PC-3 (cell line): ENCODE data around the gene SHROOM3. TPM values are rescaled to one million over a fixed set of nuclear protein-coding genes. Genes with fewer than 3 reads are reported as not detected.

ENCODE experiments used
- ATAC-seq: fragments of 200-7000 bp; cut with Tn5 transposase; 2 replicates; pipeline ENCODE4 v1.9.1; 2020; ENCODE audit warnings: mild to moderate bottlenecking, moderate library complexity
- BruUV-seq: library from RNA; stranded (reverse); fragments of 400-500 nt; replicated peaks from 2 replicates; lab custom pipeline; 2021; lab: Mats Ljungman, UMichigan
- CTCF ChIA-PET: fragments of 300-600 bp; sonication (Branson Sonifier 250); formaldehyde crosslinking; loops from one replicate; lab custom pipeline; 2022; ENCODE audit warnings: antibody characterized with exemption; lab: Charles Lee
- POLR2A ChIA-PET: fragments of 300-600 bp; sonication (Branson Sonifier 250); formaldehyde crosslinking; loops from one replicate; lab custom pipeline; 2022; ENCODE audit warnings: antibody characterized with exemption; ENCODE audit not compliant: unreplicated experiment; lab: Charles Lee
- DNase-seq: peaks from one replicate; pipeline ENCODE4 v3.0.0-alpha.2; 2015
- H2AFZ ChIP-seq: fragments of 300-600 bp; sonication (generic); 2 replicates; pipeline ENCODE4 v1.6.0; 2016; ENCODE audit warnings: antibody characterized with exemption, low read length
- H3F3A ChIP-seq: fragments of 300-600 bp; sonication (generic); one replicate; pipeline ENCODE4 v1.6.0; 2017; ENCODE audit warnings: antibody characterized with exemption, low read length, control low read depth, mild to moderate bottlenecking; ENCODE audit not compliant: unreplicated experiment
- H3K27ac ChIP-seq: fragments of 300-600 bp; sonication (generic); 2 replicates; pipeline ENCODE4 v1.5.1; 2016; ENCODE audit warnings: mild to moderate bottlenecking, low read length
- H3K27me3 ChIP-seq: fragments of 300-600 bp; sonication (generic); 2 replicates; pipeline ENCODE4 v1.6.1; 2016; ENCODE audit warnings: low read length, mixed read lengths
- H3K36me3 ChIP-seq: fragments of 300-600 bp; sonication (generic); 2 replicates; pipeline ENCODE4 v1.6.1; 2016; ENCODE audit warnings: low read depth, mixed run types, low read length, mixed read lengths
- H3K4me1 ChIP-seq: fragments of 300-600 bp; sonication (generic); 2 replicates; pipeline ENCODE4 v1.5.1; 2016; ENCODE audit warnings: low read length; ENCODE audit not compliant: insufficient read depth
- H3K4me2 ChIP-seq: fragments of 300-600 bp; sonication (generic); 2 replicates; pipeline ENCODE4 v1.6.0; 2016; ENCODE audit warnings: low read length
- H3K4me3 ChIP-seq: fragments of 300-600 bp; sonication (generic); 2 replicates; pipeline ENCODE4 v1.5.1; 2016; ENCODE audit warnings: mild to moderate bottlenecking, low read length, mixed read lengths
- H3K79me2 ChIP-seq: fragments of 300-600 bp; sonication (generic); 2 replicates; pipeline ENCODE4 v1.6.1; 2017; ENCODE audit warnings: low read length, mixed read lengths
- H3K9ac ChIP-seq: fragments of 300-600 bp; sonication (generic); 2 replicates; pipeline ENCODE4 v1.6.0; 2016; ENCODE audit warnings: mild to moderate bottlenecking, low read length
- H3K9me2 ChIP-seq: fragments of 300-600 bp; sonication (generic); replicated peaks from 2 replicates; pipeline ENCODE4 v1.6.1; 2016; ENCODE audit warnings: mixed run types, low read length, mixed read lengths
- H3K9me3 ChIP-seq: fragments of 300-600 bp; sonication (generic); 2 replicates; pipeline ENCODE4 v1.6.1; 2016; ENCODE audit warnings: low read length, mixed read lengths
- H4K20me1 ChIP-seq: fragments of 300-600 bp; sonication (generic); 2 replicates; pipeline ENCODE4 v1.6.1; 2016; ENCODE audit warnings: low read length, mixed read lengths
- CTCF ChIP-seq: fragments of 300-600 bp; sonication (generic); conservative IDR thresholded peaks from 2 replicates; pipeline ENCODE4 v1.5.1; 2017; ENCODE audit warnings: antibody characterized with exemption, low read depth, mild to moderate bottlenecking, low read length
- EZH2 ChIP-seq: fragments of 300-600 bp; sonication (generic); IDR thresholded peaks from one replicate; pipeline ENCODE4 v1.6.1; 2017; ENCODE audit warnings: antibody characterized with exemption, mild to moderate bottlenecking, low read length; ENCODE audit not compliant: unreplicated experiment
- EZH2phosphoT487 ChIP-seq: fragments of 300-600 bp; sonication (generic); IDR thresholded peaks from 2 replicates; pipeline ENCODE4 v1.6.1; 2018; ENCODE audit warnings: mild to moderate bottlenecking, antibody characterized with exemption, low read length, borderline replicate concordance
- intact Hi-C: fragments of 100-400 bp; cut with micrococcal nuclease; formaldehyde crosslinking; loops from 2 replicates; pipeline ENCODE4 v1.9.0; 2023
- total RNA-seq: library from RNA; depleted of rRNA; stranded (reverse); fragments of >200 nt; gene quantifications from 2 replicates; pipeline ENCODE4 v1.2.3, GENCODE V29; 2014

SHROOM3 gene
- total RNA-seq, 1 experiment from 2014 or later, result 27.8 TPM

GRCh38 chr4:76780781-76781697 lies 346.0 kb downstream of the SHROOM3 start:
- intact Hi-C loops, result loop anchor here (10.0 kb wide), 1 partner anchor 164 kb away; the partner anchor contains the start of gene SEPTIN11

GRCh38 chr4:76781698-76782595 lies 346.9 kb downstream of the SHROOM3 start:
- CTCF ChIA-PET, result interaction anchor here (0.6 kb wide), 1 partner anchor 196 kb away, joined by 3 read pairs; no protein-coding TSS in a partner anchor
- intact Hi-C loops, result loop anchor here (2.0 to 10.0 kb wide), 2 partner anchors 69 to 163 kb away; partner anchors contain the start of gene SEPTIN11

More at GRCh38 chr4:76780781-76781697, 346.0 kb downstream of the SHROOM3 start:
- H3K27me3 ChIP-seq, result no peaks in the 10 kb centered on the region
- no TSS peak for BruUV-seq
- H3K4me1 ChIP-seq, result peaks cover 31% of the 10 kb centered on the region
- H3K9me3 ChIP-seq, result no peaks in the 10 kb centered on the region
- ChIA-PET CTCF (no interaction called here), POLR2A (interaction anchor here (0.6 kb wide), 1 partner anchor 32 kb away, joined by 4 read pairs; no protein-coding TSS in a partner anchor)
- ATAC-seq, result no peak
- peak overlapping the region; percentile 27 for H3K9ac ChIP-seq
- DNase-seq, result no peak
- no peaks in the 10 kb centered on the region for H3K79me2 ChIP-seq
- no peaks in the 10 kb centered on the region for H3K9me2 ChIP-seq
- H4K20me1 ChIP-seq, result no peaks in the 10 kb centered on the region
- TF ChIP-seq EZH2 (no peak), CTCF (no peak), EZH2phosphoT487 (no peak)
- no peak overlapping the region for H3K4me3 ChIP-seq
- peak overlapping the region; percentile 92 for H3K27ac ChIP-seq
- H3F3A ChIP-seq, result no peaks in the 10 kb centered on the region
- H2AFZ ChIP-seq, result no peak overlapping the region
- peak overlapping the region; percentile 58; the same call in 1 of the 2 replicates for H3K4me2 ChIP-seq
- 0 out of 2 replicates have a peak, but pooled peaks cover 19% of the 10 kb centered on the region for H3K36me3 ChIP-seq

More at GRCh38 chr4:76781698-76782595, 346.9 kb downstream of the SHROOM3 start:
- peaks cover 31% of the 10 kb centered on the region for H3K4me1 ChIP-seq
- H3K79me2 ChIP-seq, result no peaks in the 10 kb centered on the region
- H3K9me3 ChIP-seq, result no peaks in the 10 kb centered on the region
- H3K27ac ChIP-seq, result peak overlapping the region; percentile 92
- no peaks in the 10 kb centered on the region for H3F3A ChIP-seq
- H3K27me3 ChIP-seq, result no peaks in the 10 kb centered on the region
- no peak for TF ChIP-seq EZH2phosphoT487
- TF ChIP-seq EZH2, result no peak
- no peak for TF ChIP-seq CTCF
- DNase-seq (peak; percentile 88), ATAC-seq (peak; percentile 90)
- H3K4me2 ChIP-seq, result peak overlapping the region; percentile 58
- no peaks in the 10 kb centered on the region for H4K20me1 ChIP-seq
- TSS peak; percentile 43 for BruUV-seq
- 0 out of 2 replicates have a peak, but pooled peaks cover 19% of the 10 kb centered on the region for H3K36me3 ChIP-seq
- H2AFZ ChIP-seq, result no peak overlapping the region
- H3K9ac ChIP-seq, result peak overlapping the region; percentile 66
- peak overlapping the region; percentile 26; the same call in 1 of the 2 replicates for H3K4me3 ChIP-seq
- H3K9me2 ChIP-seq, result no peaks in the 10 kb centered on the region
- POLR2A ChIA-PET, result interaction anchor here (1.0 kb wide), 1 partner anchor 116 kb away, joined by 3 read pairs; the partner anchor contains the start of gene SOWAHB
